Muscle of leg (tissue), 11 donors: Measurements from ENCODE around the gene KLHL6. TPM values are rescaled to one million over a fixed set of nuclear protein-coding genes. Genes with fewer than 3 reads are reported as not detected.

Source experiments
- DNase-seq: peaks from one replicate; pipeline ENCODE4 v3.0.0; 2013
- H3K27ac ChIP-seq: one replicate; pipeline ENCODE4 v1.5.1; 2013; ENCODE audit warnings: mild to moderate bottlenecking, low read length, control low read depth
- H3K27me3 ChIP-seq: one replicate; pipeline ENCODE4 v1.6.1; 2013; ENCODE audit warnings: low read length; ENCODE audit not compliant: control insufficient read depth, insufficient read depth
- H3K36me3 ChIP-seq: one replicate; pipeline ENCODE4 v1.6.1; 2013; ENCODE audit warnings: low read length; ENCODE audit not compliant: control insufficient read depth, insufficient read depth
- H3K4me1 ChIP-seq: one replicate; pipeline ENCODE4 v1.6.1; 2013; ENCODE audit warnings: low read length; ENCODE audit not compliant: control insufficient read depth, insufficient read depth
- H3K4me3 ChIP-seq: one replicate; pipeline ENCODE4 v1.5.1; 2013; ENCODE audit warnings: low read length, control low read depth
- H3K9me3 ChIP-seq: replicated peaks from 2 replicates; pipeline ENCODE4 v1.6.1; 2013; ENCODE audit warnings: low read depth, low read length; ENCODE audit not compliant: control insufficient read depth
- WGBS: methylation state at CpG from one replicate; pipeline ENCODE4 v1.1.5; 2013; ENCODE audit warnings: missing lambda C conversion rate; ENCODE audit not compliant: insufficient coverage; 5-methylcytosine and 5-hydroxymethylcytosine counted together
- polyA plus RNA-seq, 8 donors: library from polyadenylated mRNA; unstranded; fragments of 120-200 nt; gene quantifications; one replicate each; pipeline versions ENCODE4 v1.2.1 to v1.2.3, GENCODE V29; 2013; ENCODE audit warnings: inconsistent platforms in 1 of 8, low replicate concordance in 1 of 8; ENCODE audit not compliant: insufficient read length in 8 of 8, insufficient read depth in 1 of 8
- total RNA-seq: library from RNA; stranded (reverse); fragments of 120-200 nt; gene quantifications from one replicate; pipeline ENCODE4 v1.2.4, GENCODE V29; 2013

The KLHL6 gene
- total and polyA plus RNA-seq, 9 donors, result 0.95 to 2.0 (median 1.4) TPM

DNA sequence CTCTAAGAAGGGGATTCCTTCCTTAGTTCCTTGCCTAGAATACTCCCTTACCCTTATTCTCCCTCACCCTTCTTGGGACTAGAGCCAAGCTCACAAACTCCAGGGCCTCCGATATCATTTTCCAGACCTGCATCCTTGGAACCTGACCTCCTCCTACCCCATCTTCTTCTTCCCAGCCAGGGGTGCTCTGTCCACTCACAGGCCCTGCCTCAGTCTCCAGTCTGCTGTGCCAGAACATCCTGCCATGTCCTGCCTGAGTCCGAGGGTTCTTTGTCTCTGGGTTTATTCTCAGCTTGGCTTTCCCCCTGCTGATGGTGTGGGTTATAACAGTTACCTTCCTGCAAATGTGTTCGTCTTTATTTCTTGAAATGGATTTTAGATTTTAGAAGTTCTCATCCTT lies 67.2 kb downstream of the KLHL6 start:
- H3K4me1 ChIP-seq, result peaks cover 7% of the 10 kb centered on the region
- no peak overlapping the region for H3K27ac ChIP-seq
- no peak for DNase-seq
- no peaks in the 10 kb centered on the region for H3K9me3 ChIP-seq
- H3K4me3 ChIP-seq, result no peak overlapping the region
- H3K36me3 ChIP-seq, result no peaks in the 10 kb centered on the region
- WGBS, result 82% methylated on average over 1 of the region's 3 CpGs
- H3K27me3 ChIP-seq, result no peaks in the 10 kb centered on the region

DNA sequence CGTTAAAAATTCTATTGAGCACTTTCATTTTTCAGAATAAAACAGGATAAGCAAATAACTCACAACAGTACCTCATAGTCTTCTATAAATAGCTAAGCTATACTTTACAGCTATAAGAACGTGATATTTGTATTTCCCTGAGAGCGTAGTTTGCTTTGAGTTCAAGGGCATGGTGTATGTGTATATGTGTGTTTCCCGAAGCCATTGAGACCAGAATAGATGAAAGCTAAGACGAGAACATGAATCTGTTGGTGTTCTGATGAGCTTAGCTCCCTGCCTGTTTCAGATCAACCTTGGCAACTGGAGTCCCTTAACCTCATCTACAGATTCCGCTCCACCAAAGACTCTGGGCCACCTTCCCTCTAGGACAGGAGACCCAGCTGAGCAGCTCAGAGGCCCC lies 67.6 kb downstream of the KLHL6 start:
- Histone ChIP-seq H3K36me3 (no peaks in the 10 kb centered on the region), H3K4me3 (no peak overlapping the region), H3K27me3 (no peaks in the 10 kb centered on the region), H3K4me1 (peaks cover 10% of the 10 kb centered on the region), H3K27ac (no peak overlapping the region), H3K9me3 (no peaks in the 10 kb centered on the region)
- 85% methylated on average over 4 of the region's 6 CpGs for WGBS
- DNase-seq, result no peak

GRCh38 chr3:183487016-183487415 lies 68.5 kb downstream of the KLHL6 start:
- WGBS, result 60% methylated on average over 1 of the region's 4 CpGs
- DNase-seq, result no peak
- H3K4me3 ChIP-seq, result no peak overlapping the region
- no peaks in the 10 kb centered on the region for H3K36me3 ChIP-seq
- peaks cover 10% of the 10 kb centered on the region for H3K4me1 ChIP-seq
- no peak overlapping the region for H3K27ac ChIP-seq
- no peaks in the 10 kb centered on the region for H3K27me3 ChIP-seq
- no peaks in the 10 kb centered on the region for H3K9me3 ChIP-seq

DNA sequence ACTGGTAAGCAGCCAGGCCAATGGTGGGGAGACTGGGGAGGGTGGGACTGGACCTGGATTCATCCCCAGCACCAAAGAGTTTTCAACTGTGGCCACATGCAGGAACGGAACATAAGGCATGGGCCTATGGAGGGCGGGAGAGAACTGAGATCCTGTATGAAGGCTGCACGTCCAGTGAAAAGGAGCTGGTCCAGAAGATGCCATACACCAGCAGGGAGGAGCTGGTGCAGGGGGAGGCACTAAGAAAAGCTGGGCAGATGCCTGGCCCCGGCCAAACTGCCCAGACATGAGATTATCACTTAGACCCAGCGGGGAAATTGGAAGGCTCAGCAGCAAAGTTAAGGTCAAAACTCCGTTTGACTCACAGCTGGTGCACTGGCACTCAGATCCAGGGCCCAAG lies 69.0 kb downstream of the KLHL6 start:
- Histone ChIP-seq H3K4me1 (peaks cover 10% of the 10 kb centered on the region), H3K4me3 (no peak overlapping the region), H3K27me3 (no peaks in the 10 kb centered on the region), H3K36me3 (no peaks in the 10 kb centered on the region), H3K27ac (no peak overlapping the region), H3K9me3 (no peaks in the 10 kb centered on the region)
- 66% methylated on average over 6 of the region's 6 CpGs for WGBS
- DNase-seq, result no peak

GRCh38 chr3:183485585-183485984 lies 69.9 kb downstream of the KLHL6 start:
- no peak overlapping the region for H3K27ac ChIP-seq
- DNase-seq, result no peak
- 90% methylated on average over 3 of the region's 6 CpGs for WGBS
- peaks cover 10% of the 10 kb centered on the region for H3K4me1 ChIP-seq
- H3K27me3 ChIP-seq, result no peaks in the 10 kb centered on the region
- H3K4me3 ChIP-seq, result no peak overlapping the region
- H3K36me3 ChIP-seq, result no peaks in the 10 kb centered on the region
- H3K9me3 ChIP-seq, result no peaks in the 10 kb centered on the region

- Histone ChIP-seq H3K27me3 (no peaks in the 10 kb centered on the region), H3K27ac (no peak overlapping the region), H3K4me3 (no peak overlapping the region), H3K4me1 (peaks cover 10% of the 10 kb centered on the region), H3K9me3 (no peaks in the 10 kb centered on the region), H3K36me3 (no peaks in the 10 kb centered on the region)
- no peak for DNase-seq
- WGBS, result 83% methylated on average over 1 of the region's 6 CpGs
Observed at GRCh38 chr3:183485093-183485492, 70.4 kb downstream of the KLHL6 start.

GRCh38 chr3:183484431-183485075 lies 71.0 kb downstream of the KLHL6 start:
- H3K36me3 ChIP-seq, result no peaks in the 10 kb centered on the region
- H3K27me3 ChIP-seq, result no peaks in the 10 kb centered on the region
- H3K27ac ChIP-seq, result no peak overlapping the region
- H3K4me1 ChIP-seq, result peaks cover 13% of the 10 kb centered on the region
- WGBS, result 100% methylated on average over 1 of the region's 4 CpGs
- no peak for DNase-seq
- no peak overlapping the region for H3K4me3 ChIP-seq
- H3K9me3 ChIP-seq, result no peaks in the 10 kb centered on the region

- H3K4me3 ChIP-seq, result no peak overlapping the region
- H3K27ac ChIP-seq, result no peak overlapping the region
- H3K36me3 ChIP-seq, result no peaks in the 10 kb centered on the region
- DNase-seq, result no peak
- H3K27me3 ChIP-seq, result no peaks in the 10 kb centered on the region
- 61% methylated on average over 2 of the region's 8 CpGs for WGBS
- H3K4me1 ChIP-seq, result peaks cover 7% of the 10 kb centered on the region
- H3K9me3 ChIP-seq, result no peaks in the 10 kb centered on the region
Observed at GRCh38 chr3:183481582-183481981, 73.9 kb downstream of the KLHL6 start.

GRCh38 chr3:183478501-183478900 lies 77.0 kb downstream of the KLHL6 start:
- Histone ChIP-seq H3K9me3 (no peaks in the 10 kb centered on the region), H3K4me1 (peaks cover 7% of the 10 kb centered on the region)
- 88% methylated on average over 7 of the region's 10 CpGs for WGBS

GRCh38 chr3:183477801-183478456 lies 77.6 kb downstream of the KLHL6 start:
- no peak for DNase-seq
- 68% methylated on average over 6 of the region's 8 CpGs for WGBS
- no peak overlapping the region for H3K4me3 ChIP-seq
- H3K36me3 ChIP-seq, result no peaks in the 10 kb centered on the region
- peaks cover 4% of the 10 kb centered on the region for H3K4me1 ChIP-seq
- no peak overlapping the region for H3K27ac ChIP-seq
- H3K27me3 ChIP-seq, result no peaks in the 10 kb centered on the region
- H3K9me3 ChIP-seq, result no peaks in the 10 kb centered on the region

More at GRCh38 chr3:183478501-183478900, 77.0 kb downstream of the KLHL6 start:
- Histone ChIP-seq H3K27me3 (no peaks in the 10 kb centered on the region), H3K36me3 (no peaks in the 10 kb centered on the region), H3K4me3 (no peak overlapping the region), H3K27ac (no peak overlapping the region)
- no peak for DNase-seq
